ENCODE measurements around the gene H3-3A. TPM values are rescaled to one million over a fixed set of nuclear protein-coding genes. Genes with fewer than 3 reads are reported as not detected.

Gene H3-3A
- total RNA-seq, 1 donor from 2014 or later, result 1,150 TPM

DNA sequence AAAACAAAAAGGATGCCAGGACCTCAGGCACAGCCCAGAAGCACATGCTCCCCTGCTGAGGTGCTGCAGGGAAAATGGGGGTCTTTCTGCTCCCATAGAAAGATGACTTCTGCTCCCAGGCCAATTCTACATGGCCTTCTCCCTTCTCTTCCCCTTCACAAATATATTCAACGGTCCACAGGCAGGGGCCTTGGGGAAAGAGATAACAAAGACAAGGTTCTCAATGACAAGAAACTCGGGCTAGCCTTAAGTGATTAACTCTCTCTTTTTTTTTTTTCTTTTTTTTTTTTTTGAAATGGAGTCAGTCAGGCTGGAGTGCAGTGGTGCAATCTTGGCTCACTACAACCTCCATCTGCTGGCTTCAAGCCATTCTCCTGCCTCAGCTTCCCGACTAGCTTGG lies 54.2 kb downstream of the H3-3A start:
- no peak overlapping the region for H3K4me3 Mint-ChIP-seq (ENCODE audit: unreplicated experiment)
- no peak overlapping the region for H3K27ac Mint-ChIP-seq (ENCODE audit: unreplicated experiment)
- DNase-seq, result no peak
- TF ChIP-seq, protein P1, sequence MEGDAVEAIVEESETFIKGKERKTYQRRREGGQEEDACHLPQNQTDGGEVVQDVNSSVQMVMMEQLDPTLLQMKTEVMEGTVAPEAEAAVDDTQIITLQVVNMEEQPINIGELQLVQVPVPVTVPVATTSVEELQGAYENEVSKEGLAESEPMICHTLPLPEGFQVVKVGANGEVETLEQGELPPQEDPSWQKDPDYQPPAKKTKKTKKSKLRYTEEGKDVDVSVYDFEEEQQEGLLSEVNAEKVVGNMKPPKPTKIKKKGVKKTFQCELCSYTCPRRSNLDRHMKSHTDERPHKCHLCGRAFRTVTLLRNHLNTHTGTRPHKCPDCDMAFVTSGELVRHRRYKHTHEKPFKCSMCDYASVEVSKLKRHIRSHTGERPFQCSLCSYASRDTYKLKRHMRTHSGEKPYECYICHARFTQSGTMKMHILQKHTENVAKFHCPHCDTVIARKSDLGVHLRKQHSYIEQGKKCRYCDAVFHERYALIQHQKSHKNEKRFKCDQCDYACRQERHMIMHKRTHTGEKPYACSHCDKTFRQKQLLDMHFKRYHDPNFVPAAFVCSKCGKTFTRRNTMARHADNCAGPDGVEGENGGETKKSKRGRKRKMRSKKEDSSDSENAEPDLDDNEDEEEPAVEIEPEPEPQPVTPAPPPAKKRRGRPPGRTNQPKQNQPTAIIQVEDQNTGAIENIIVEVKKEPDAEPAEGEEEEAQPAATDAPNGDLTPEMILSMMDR (IDR thresholded peaks at IDR 0.05; ENCODE audit: partially characterized antibody, unreplicated experiment), result no peak
- peaks cover 10% of the 10 kb centered on the region for H3K9me3 Mint-ChIP-seq (ENCODE audit: unreplicated experiment)
- H3K27me3 Mint-ChIP-seq (ENCODE audit: unreplicated experiment), result no peaks in the 10 kb centered on the region
- no peaks in the 10 kb centered on the region for H3K36me3 Mint-ChIP-seq (ENCODE audit: unreplicated experiment)
- H3K4me1 Mint-ChIP-seq (ENCODE audit: low read depth, unreplicated experiment), result peaks cover 16% of the 10 kb centered on the region

DNA sequence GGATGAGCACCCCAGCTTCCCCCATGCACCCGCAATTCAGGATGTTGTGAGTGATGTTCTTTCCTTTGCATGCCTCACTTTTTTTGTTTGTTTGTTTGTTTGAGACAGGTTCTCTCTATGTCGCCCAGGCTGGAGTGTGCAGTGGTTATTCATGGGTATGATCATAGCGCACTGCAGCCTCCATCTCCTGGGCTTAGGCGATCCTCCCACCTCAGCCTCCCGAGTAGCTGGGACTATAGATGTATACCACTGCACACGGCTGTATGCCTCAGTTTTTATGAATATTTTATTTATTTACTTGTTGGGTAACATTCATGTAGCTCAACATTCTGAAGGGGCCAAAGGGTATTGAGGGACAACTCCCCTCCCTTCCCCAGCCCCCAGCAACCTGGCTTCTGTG lies 54.8 kb downstream of the H3-3A start:
- TF ChIP-seq, protein P1 (IDR thresholded peaks at IDR 0.05; ENCODE audit: partially characterized antibody, unreplicated experiment), result no peak
- no peaks in the 10 kb centered on the region for H3K27me3 Mint-ChIP-seq (ENCODE audit: unreplicated experiment)
- peaks cover 8% of the 10 kb centered on the region for H3K9me3 Mint-ChIP-seq (ENCODE audit: unreplicated experiment)
- no peaks in the 10 kb centered on the region for H3K36me3 Mint-ChIP-seq (ENCODE audit: unreplicated experiment)
- H3K4me1 Mint-ChIP-seq (ENCODE audit: low read depth, unreplicated experiment), result peaks cover 16% of the 10 kb centered on the region
- no peak overlapping the region for H3K4me3 Mint-ChIP-seq (ENCODE audit: unreplicated experiment)
- no peak overlapping the region for H3K27ac Mint-ChIP-seq (ENCODE audit: unreplicated experiment)
- DNase-seq, result no peak

DNA sequence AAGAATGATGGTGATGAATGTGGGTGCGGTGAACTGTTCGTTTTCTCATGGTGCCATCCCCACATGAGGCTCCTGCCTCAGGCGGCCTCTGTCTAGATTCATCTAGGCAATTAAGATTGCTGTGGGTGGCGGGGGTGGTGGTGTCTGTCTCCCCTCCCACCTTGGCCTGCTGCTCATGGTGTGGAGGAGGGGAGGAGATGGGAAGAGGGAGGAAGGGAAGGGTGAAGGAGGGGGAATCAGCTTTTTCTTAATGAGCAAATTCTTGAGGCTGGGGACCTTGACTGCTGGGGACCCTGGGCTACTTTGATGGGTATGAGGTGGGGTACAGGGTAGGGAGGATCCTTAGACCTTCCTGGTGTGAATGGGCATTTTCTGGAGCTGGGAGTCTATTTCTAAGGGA lies 55.8 kb downstream of the H3-3A start:
- Mint-ChIP-seq H3K4me3 (ENCODE audit: unreplicated experiment) (no peak overlapping the region), H3K4me1 (ENCODE audit: low read depth, unreplicated experiment) (peaks cover 12% of the 10 kb centered on the region), H3K27ac (ENCODE audit: unreplicated experiment) (no peak overlapping the region)

DNA sequence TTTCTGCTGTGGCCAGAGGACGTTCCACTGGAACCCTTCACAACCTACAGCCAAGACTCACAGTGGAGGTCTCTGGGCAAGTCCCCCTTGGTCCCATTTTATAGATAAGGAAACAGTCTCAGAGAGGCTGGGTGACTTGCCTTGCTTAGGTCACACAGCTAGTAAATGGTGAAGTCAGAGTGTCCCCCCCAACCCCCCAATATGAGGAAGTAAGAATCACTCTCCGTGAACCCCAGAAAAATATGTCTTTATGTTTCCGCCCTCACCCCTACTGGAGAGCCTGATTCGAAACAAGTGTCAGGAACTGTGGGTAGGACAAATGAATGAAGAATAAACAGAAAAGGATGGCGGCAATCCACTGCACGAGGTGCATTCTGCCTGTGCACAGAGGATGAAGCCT lies 56.7 kb downstream of the H3-3A start:
- Mint-ChIP-seq H3K9me3 (ENCODE audit: unreplicated experiment) (peaks cover 8% of the 10 kb centered on the region), H3K27me3 (ENCODE audit: unreplicated experiment) (peaks cover 5% of the 10 kb centered on the region), H3K36me3 (ENCODE audit: unreplicated experiment) (no peaks in the 10 kb centered on the region), H3K4me3 (ENCODE audit: unreplicated experiment) (no peak overlapping the region), H3K4me1 (ENCODE audit: low read depth, unreplicated experiment) (peaks cover 14% of the 10 kb centered on the region), H3K27ac (ENCODE audit: unreplicated experiment) (no peak overlapping the region)
- no peak for DNase-seq
- TF ChIP-seq, protein P1 (IDR thresholded peaks at IDR 0.05; ENCODE audit: partially characterized antibody, unreplicated experiment), result no peak

More for the DNA sequence above, 55.8 kb downstream of the H3-3A start:
- H3K36me3 Mint-ChIP-seq (ENCODE audit: unreplicated experiment), result no peaks in the 10 kb centered on the region
- peaks cover 3% of the 10 kb centered on the region for H3K27me3 Mint-ChIP-seq (ENCODE audit: unreplicated experiment)
- no peak for DNase-seq
- H3K9me3 Mint-ChIP-seq (ENCODE audit: unreplicated experiment), result peaks cover 6% of the 10 kb centered on the region
- TF ChIP-seq, protein P1 (IDR thresholded peaks at IDR 0.05; ENCODE audit: partially characterized antibody, unreplicated experiment), result no peak

DNA sequence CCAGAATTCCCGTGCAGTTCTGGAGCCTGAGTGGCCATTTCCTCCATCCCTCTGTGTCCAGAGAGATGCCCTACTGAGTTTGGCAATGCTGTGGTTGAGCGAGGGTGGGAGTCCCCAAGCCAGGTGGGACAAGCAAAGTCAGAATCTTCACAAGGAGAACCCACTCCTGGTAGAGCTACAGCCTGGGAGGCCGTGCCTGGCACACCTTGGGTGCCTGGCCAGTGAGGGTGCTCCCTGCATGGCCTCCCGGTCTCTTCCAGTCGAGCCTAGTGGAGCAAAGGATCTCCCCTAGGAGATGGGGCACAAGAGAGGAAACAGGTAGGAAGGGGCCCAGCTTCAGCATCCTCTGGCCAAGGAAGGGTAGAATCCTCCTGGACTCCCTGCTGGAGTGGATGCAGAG lies 57.9 kb downstream of the H3-3A start:
- no peaks in the 10 kb centered on the region for H3K36me3 Mint-ChIP-seq (ENCODE audit: unreplicated experiment)
- H3K27me3 Mint-ChIP-seq (ENCODE audit: unreplicated experiment), result peaks cover 11% of the 10 kb centered on the region
- no peak for DNase-seq
- H3K9me3 Mint-ChIP-seq (ENCODE audit: unreplicated experiment), result peaks cover 8% of the 10 kb centered on the region
- TF ChIP-seq, protein P1 (IDR thresholded peaks at IDR 0.05; ENCODE audit: partially characterized antibody, unreplicated experiment), result no peak
- H3K27ac Mint-ChIP-seq (ENCODE audit: unreplicated experiment), result no peak overlapping the region
- no peak overlapping the region for H3K4me3 Mint-ChIP-seq (ENCODE audit: unreplicated experiment)
- H3K4me1 Mint-ChIP-seq (ENCODE audit: low read depth, unreplicated experiment), result peaks cover 19% of the 10 kb centered on the region

Measured in glutamatergic neuron (in vitro differentiated cells).